RWPE2 (cell line): Measurements from ENCODE around the gene SLC16A3.

Experiments
- ATAC-seq: fragments of 200-7000 bp; cut with Tn5 transposase; 3 replicates; pipeline ENCODE4 v1.9.1; 2021; ENCODE audit warnings: low read depth
- DNase-seq: peaks from one replicate; pipeline ENCODE4 v3.0.0-alpha.2; 2020; ENCODE audit warnings: low spot score
- H3K27ac ChIP-seq: fragments of 450-650 bp; 2 replicates; pipeline ENCODE4 v1.5.1; 2017; ENCODE audit warnings: mild to moderate bottlenecking; ENCODE audit not compliant: poor library complexity, severe bottlenecking
- H3K27me3 ChIP-seq: fragments of 250-450 bp; sonication (Bioruptor Pico); 2 replicates; pipeline ENCODE4 v1.5.1; 2021; ENCODE audit warnings: mild to moderate bottlenecking, moderate library complexity; ENCODE audit not compliant: insufficient read depth, poor library complexity, severe bottlenecking
- H3K36me3 ChIP-seq: fragments of 250-450 bp; sonication (Bioruptor Pico); 2 replicates; pipeline ENCODE4 v1.5.1; 2020; ENCODE audit warnings: low read depth, mild to moderate bottlenecking, moderate library complexity
- H3K4me1 ChIP-seq: fragments of 250-450 bp; sonication (Bioruptor Pico); 2 replicates; pipeline ENCODE4 v1.5.1; 2021; ENCODE audit warnings: mild to moderate bottlenecking, moderate library complexity; ENCODE audit not compliant: insufficient read depth, poor library complexity, severe bottlenecking
- H3K4me3 ChIP-seq: fragments of 250-450 bp; sonication (Bioruptor Pico); 2 replicates; pipeline ENCODE4 v1.5.1; 2021; ENCODE audit warnings: mild to moderate bottlenecking, moderate library complexity; ENCODE audit not compliant: severe bottlenecking
- H3K9me3 ChIP-seq: fragments of 250-450 bp; sonication (Bioruptor Pico); 2 replicates; pipeline ENCODE4 v1.5.1; 2021; ENCODE audit warnings: mild to moderate bottlenecking, moderate library complexity; ENCODE audit not compliant: severe bottlenecking
- CTCF ChIP-seq: fragments of 450-650 bp; IDR thresholded peaks from one replicate; pipeline ENCODE4 v1.5.1; 2017; ENCODE audit warnings: mild to moderate bottlenecking, moderate library complexity; ENCODE audit not compliant: poor library complexity, severe bottlenecking

The SLC16A3 gene

DNA sequence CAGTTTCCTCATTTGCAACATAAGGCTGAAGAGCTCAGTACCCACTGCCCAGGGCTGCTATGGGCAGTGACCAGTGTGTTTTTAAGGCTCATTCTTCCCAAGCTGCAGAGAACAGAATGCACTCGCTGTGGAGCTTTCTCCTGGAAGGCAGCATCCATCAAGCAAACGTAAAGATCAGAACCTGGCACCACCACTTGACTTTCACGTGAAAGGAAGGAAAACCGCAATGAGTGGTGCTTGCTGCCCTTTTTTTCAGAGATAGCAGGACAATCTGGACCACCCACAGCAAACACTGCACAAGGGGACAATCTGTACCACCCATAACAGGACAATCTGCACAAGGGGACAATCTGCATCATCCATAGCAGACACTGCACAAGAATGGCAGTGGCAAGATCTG, 33.5 kb downstream of the SLC16A3 start:
- no peak overlapping the region for H3K4me3 ChIP-seq
- H3K4me1 ChIP-seq: peaks cover 4% of the 10 kb centered on the region
- H3K27me3 ChIP-seq: no peaks in the 10 kb centered on the region
- DNase-seq: no peak
- H3K36me3 ChIP-seq: peaks cover 93% of the 10 kb centered on the region
- H3K9me3 ChIP-seq: no peaks in the 10 kb centered on the region
- ATAC-seq: no peak
- no peak for TF ChIP-seq CTCF
- H3K27ac ChIP-seq: no peak overlapping the region

DNA sequence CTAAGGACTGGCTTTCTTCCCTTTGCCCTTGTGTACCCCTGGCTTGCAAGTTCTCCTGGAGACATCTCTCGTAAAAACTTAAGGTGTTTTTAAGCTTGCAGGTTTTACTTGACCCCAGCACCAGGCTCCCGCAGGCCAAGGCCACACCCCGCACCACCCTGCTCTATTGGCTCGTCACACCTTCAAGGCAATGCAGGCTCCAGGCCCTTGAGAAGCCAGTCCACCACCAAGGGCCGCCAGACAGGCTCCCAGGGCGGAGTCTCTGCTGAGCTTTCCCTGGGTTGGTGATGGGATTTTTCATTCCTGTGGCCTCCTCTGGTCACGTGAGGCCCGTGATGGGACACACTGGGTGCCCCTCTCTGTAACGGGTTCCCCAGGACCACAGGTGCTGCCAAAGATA, 34.8 kb downstream of the SLC16A3 start:
- Histone ChIP-seq H3K36me3 (peaks cover 85% of the 10 kb centered on the region), H3K27me3 (no peaks in the 10 kb centered on the region), H3K4me3 (no peak overlapping the region), H3K27ac (no peak overlapping the region), H3K4me1 (peaks cover 17% of the 10 kb centered on the region), H3K9me3 (no peaks in the 10 kb centered on the region)
- no peak for ATAC-seq
- no peak for TF ChIP-seq CTCF
- no peak for DNase-seq

GRCh38 chr17:82266142-82266541, 37.3 kb downstream of the SLC16A3 start:
- Histone ChIP-seq H3K9me3 (no peaks in the 10 kb centered on the region), H3K36me3 (peaks cover 92% of the 10 kb centered on the region), H3K27me3 (no peaks in the 10 kb centered on the region), H3K4me1 (peaks cover 29% of the 10 kb centered on the region), H3K4me3 (no peak overlapping the region), H3K27ac (peak overlapping the region; percentile 92)
- DNase-seq (no peak), ATAC-seq (no peak)
- no peak for TF ChIP-seq CTCF

DNA sequence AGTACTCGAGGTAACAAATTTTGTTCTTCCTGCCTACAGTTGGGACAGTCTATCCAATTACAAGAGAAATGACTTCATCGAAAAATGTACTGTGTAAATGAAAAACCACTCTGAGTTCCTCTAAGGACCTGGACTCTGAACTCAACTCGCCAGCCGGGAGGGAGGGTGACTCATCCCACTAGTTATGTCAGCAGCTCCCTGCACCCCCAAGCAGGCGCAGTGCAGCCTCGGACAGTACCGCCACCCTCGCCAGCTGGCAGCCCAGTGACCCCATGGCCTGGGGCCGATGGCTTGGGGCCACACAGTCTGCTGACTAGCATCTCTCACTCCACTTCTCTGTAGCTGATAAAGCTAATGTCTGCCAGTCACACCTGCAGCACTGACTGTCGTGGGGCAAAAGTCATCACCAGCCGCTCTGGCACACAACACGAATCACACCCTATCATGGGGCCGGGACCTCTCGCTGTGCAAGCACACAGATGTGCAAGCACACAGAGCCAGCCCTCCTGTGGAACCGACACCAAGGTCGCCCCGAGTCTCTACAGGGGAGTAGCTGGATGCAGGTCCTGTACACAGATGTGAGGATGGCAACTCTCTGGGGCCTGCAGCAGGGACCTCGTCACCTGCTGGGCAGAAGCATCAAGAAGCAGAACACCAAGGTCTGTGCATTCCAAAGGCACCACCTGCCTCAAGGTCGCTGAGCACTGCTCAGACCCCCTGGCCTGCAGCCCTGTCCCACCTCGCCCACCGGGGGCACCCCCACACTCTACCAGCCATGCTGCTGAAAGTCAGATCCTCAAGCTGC, 38.9 kb downstream of the SLC16A3 start:
- peak overlapping the region; percentile 92 for H3K27ac ChIP-seq
- H3K4me3 ChIP-seq: no peak overlapping the region
- no peaks in the 10 kb centered on the region for H3K27me3 ChIP-seq
- no peaks in the 10 kb centered on the region for H3K9me3 ChIP-seq
- ATAC-seq (peak; percentile 90), DNase-seq (peak; percentile 94)
- H3K4me1 ChIP-seq: peaks cover 40% of the 10 kb centered on the region
- H3K36me3 ChIP-seq: peaks cover 89% of the 10 kb centered on the region
- TF ChIP-seq CTCF: no peak
